Activated CD8-positive, alpha-beta memory T cell treated with anti-CD3 and anti-CD28 coated beads for 36 hours (primary cell): Measurements from ENCODE around the gene CILP2. TPM values are rescaled to one million over a fixed set of nuclear protein-coding genes. Genes with fewer than 3 reads are reported as not detected.

Experiments used
- CTCF ChIA-PET: fragments of 350-600 bp; sonication (Branson Sonifier 250); formaldehyde crosslinking; loops from one replicate; lab custom pipeline; 2021; ENCODE audit warnings: antibody characterized with exemption; lab: Charles Lee
- POLR2A ChIA-PET: fragments of 350-600 bp; sonication (Branson Sonifier 250); formaldehyde crosslinking; loops from one replicate; lab custom pipeline; 2021; ENCODE audit warnings: antibody characterized with exemption; lab: Charles Lee
- total RNA-seq, 2 experiments: library from RNA; stranded (reverse); gene quantifications; one replicate each; pipeline ENCODE4 v1.2.3, GENCODE V29; 2021

CILP2 gene
- total RNA-seq, 2 experiments from 2014 or later: 0.15 to 0.30 TPM

GRCh38 chr19:19525611-19526380, 12.3 kb upstream of the CILP2 start:
- ChIA-PET POLR2A (no interaction called here), CTCF (no interaction called here)

- ChIA-PET CTCF (interaction anchor here (1.2 to 1.3 kb wide), 2 partner anchors 25 to 28 kb away, joined by 3 to 4 read pairs; no protein-coding TSS in a partner anchor), POLR2A (no interaction called here)
Measured at GRCh38 chr19:19526581-19527370, 11.3 kb upstream of the CILP2 start.

- ChIA-PET POLR2A (no interaction called here), CTCF (interaction anchor here (1.2 to 1.3 kb wide), 2 partner anchors 24 to 27 kb away, joined by 3 to 4 read pairs; no protein-coding TSS in a partner anchor)
Measured at GRCh38 chr19:19527371-19527656, 10.8 kb upstream of the CILP2 start.

- ChIA-PET CTCF (interaction anchor here (1.2 to 1.8 kb wide), 3 partner anchors 23 to 116 kb away, joined by 3 to 6 read pairs (median 4); partner anchors contain the start of gene GMIP), POLR2A (no interaction called here)
Measured at GRCh38 chr19:19527674-19528625, 10.1 kb upstream of the CILP2 start.

- ChIA-PET CTCF (interaction anchor here (0.6 to 2.3 kb wide), 4 partner anchors 25 to 708 kb away, joined by 3 to 6 read pairs (median 4); partner anchors contain the start of gene GMIP), POLR2A (no interaction called here)
Measured at GRCh38 chr19:19528721-19529490, 9.2 kb upstream of the CILP2 start, which contains the start of gene YJEFN3. Gene YJEFN3, plus strand, starts transcription at chr19:19528911. Its CDS starts 22 bp downstream, at chr19:19528933.

- POLR2A ChIA-PET: no interaction called here
Measured at GRCh38 chr19:19529783-19530422, 8.2 kb upstream of the CILP2 start.

GRCh38 chr19:19530423-19530804, 7.7 kb upstream of the CILP2 start:
- ChIA-PET POLR2A (no interaction called here), CTCF (interaction anchor here (1.2 to 2.3 kb wide), 2 partner anchors 24 to 25 kb away, joined by 3 to 6 read pairs; no protein-coding TSS in a partner anchor)

More at GRCh38 chr19:19529783-19530422, 8.2 kb upstream of the CILP2 start:
- CTCF ChIA-PET: interaction anchor here (0.6 to 2.3 kb wide), 4 partner anchors 24 to 707 kb away, joined by 3 to 6 read pairs (median 4); partner anchors contain the start of gene GMIP

- POLR2A ChIA-PET: interaction anchor here (0.6 kb wide), 1 partner anchor 190 kb away, joined by 3 read pairs; no protein-coding TSS in a partner anchor
- CTCF ChIA-PET: interaction anchor here (0.7 to 3.3 kb wide), 6 partner anchors 11 to 119 kb away, joined by 6 to 32 read pairs (median 8); partner anchors contain the start of gene GMIP
Measured at GRCh38 chr19:19530889-19531288, 7.2 kb upstream of the CILP2 start.

GRCh38 chr19:19531951-19532805, 5.9 kb upstream of the CILP2 start:
- CTCF ChIA-PET: interaction anchor here (0.6 to 3.3 kb wide), 24 partner anchors 9 to 1134 kb away, joined by 3 to 32 read pairs (median 6); partner anchors contain the start of gene GMIP
- POLR2A ChIA-PET: interaction anchor here (0.6 to 1.0 kb wide), 2 partner anchors 9 to 23 kb away, joined by 4 read pairs; no protein-coding TSS in a partner anchor

- CTCF ChIA-PET: interaction anchor here (0.7 to 3.3 kb wide), 21 partner anchors 8 to 243 kb away, joined by 3 to 32 read pairs (median 6); partner anchors contain the start of gene GMIP
Measured at GRCh38 chr19:19532806-19533701, 5.0 kb upstream of the CILP2 start.

GRCh38 chr19:19533841-19534240, 4.2 kb upstream of the CILP2 start:
- POLR2A ChIA-PET: no interaction called here
- CTCF ChIA-PET: interaction anchor here (3.0 to 3.3 kb wide), 2 partner anchors 17 to 111 kb away, joined by 21 to 32 read pairs; partner anchors contain the start of gene GMIP

More at GRCh38 chr19:19532806-19533701, 5.0 kb upstream of the CILP2 start:
- POLR2A ChIA-PET: interaction anchor here (0.5 kb wide), 1 partner anchor 54 kb away, joined by 3 read pairs; no protein-coding TSS in a partner anchor

GRCh38 chr19:19534556-19535265, 3.4 kb upstream of the CILP2 start:
- CTCF ChIA-PET: interaction anchor here (1.6 kb wide), 1 partner anchor 20 kb away, joined by 3 read pairs; no protein-coding TSS in a partner anchor
- POLR2A ChIA-PET: no interaction called here

- ChIA-PET CTCF (interaction anchor here (1.6 kb wide), 1 partner anchor 19 kb away, joined by 3 read pairs; no protein-coding TSS in a partner anchor), POLR2A (interaction anchor here (0.5 kb wide), 1 partner anchor 31 kb away, joined by 4 read pairs; no protein-coding TSS in a partner anchor)
Measured at GRCh38 chr19:19535311-19536191, 2.5 kb upstream of the CILP2 start.
